A549 (cell line): ENCODE measurements around the gene WASF2. TPM values are rescaled to one million over a fixed set of nuclear protein-coding genes. Genes with fewer than 3 reads are reported as not detected.

Source experiments
- ATAC-seq, 2 experiments: fragments of 200-7000 bp in 1 of 2; fragments of >200 bp in 1 of 2; cut with Nextera tagmentation in 1 of 2; cut with Tn5 transposase in 1 of 2; 3 replicates each; pipeline versions ENCODE4 v1.8.0 to v1.9.1; 2018 to 2020; ENCODE audit warnings: mild to moderate bottlenecking in 1 of 2, moderate library complexity in 1 of 2
- CTCF ChIA-PET: fragments of 300-600 bp; sonication (Branson Sonifier 250); formaldehyde crosslinking; extraction: SDS; loops from one replicate; lab custom pipeline; 2021; ENCODE audit warnings: antibody characterized with exemption, inconsistent platforms; lab: Yijun Ruan, JAX
- POLR2A ChIA-PET: fragments of 350-600 bp; formaldehyde crosslinking; extraction: SDS; loops from one replicate; lab custom pipeline; 2021; ENCODE audit warnings: antibody characterized with exemption, inconsistent platforms; lab: Yijun Ruan, JAX
- DNase-seq, 2 experiments: peaks; one replicate each; pipeline versions ENCODE4 v3.0.0 to v3.0.0-alpha.2; 2011 to 2016; ENCODE audit warnings: low read depth in 1 of 2, low spot score in 1 of 2
- FAIRE-seq: peaks from 2 replicates; lab custom pipeline; 2011; peaks lifted over from hg19 to GRCh38; lab: Jason Lieb, UNC
- H3K27ac ChIP-seq, 2 experiments: fragments of >200 bp; sonication (Bioruptor Twin); formaldehyde crosslinking; 3 replicates each; pipeline ENCODE4 v1.5.1; 2016 to 2017
- H3K4me1 ChIP-seq: fragments of >200 bp; sonication (Bioruptor Twin); formaldehyde crosslinking; 3 replicates; pipeline ENCODE4 v1.6.1; 2016
- H3K4me2 ChIP-seq: fragments of >200 bp; sonication (Bioruptor Twin); formaldehyde crosslinking; 3 replicates; pipeline ENCODE4 v1.6.1; 2016
- H3K4me3 ChIP-seq: fragments of >200 bp; sonication (Bioruptor Twin); formaldehyde crosslinking; 3 replicates; pipeline ENCODE4 v1.5.1; 2016
- H3K9me3 ChIP-seq: fragments of >200 bp; sonication (Bioruptor Twin); formaldehyde crosslinking; 3 replicates; pipeline ENCODE4 v1.6.1; 2016
- ATOH8 ChIP-seq: fragments of 250-450 bp; sonication (Bioruptor Pico); IDR thresholded peaks from 2 replicates; pipeline ENCODE4 v1.5.0; 2020; ENCODE audit warnings: low read depth, mild to moderate bottlenecking, moderate library complexity
- BCL3 ChIP-seq: fragments of >200 bp; sonication (Bioruptor Twin); formaldehyde crosslinking; IDR thresholded peaks from 3 replicates; pipeline ENCODE4 v1.6.1; 2016
- CBX2 ChIP-seq: fragments of 200-600 bp; sonication (generic); IDR thresholded peaks from 2 replicates; pipeline ENCODE4 v1.6.1; 2016; ENCODE audit warnings: low read depth, mild to moderate bottlenecking, borderline replicate concordance
- EHMT2 ChIP-seq: fragments of 200-600 bp; sonication (generic); IDR thresholded peaks from 2 replicates; pipeline ENCODE4 v1.6.1; 2016; ENCODE audit warnings: antibody characterized with exemption, low read depth, mild to moderate bottlenecking, moderate library complexity
- FOSB ChIP-seq: fragments of 250-450 bp; sonication (Bioruptor Pico); IDR thresholded peaks from 2 replicates; pipeline ENCODE4 v1.5.0; 2020; ENCODE audit warnings: mild to moderate bottlenecking, moderate library complexity
- FOSL2 ChIP-seq, 2 experiments: fragments of 450-650 bp in 1 of 2; fragments of >200 bp in 1 of 2; sonication (Bioruptor Twin) in 1 of 2; formaldehyde crosslinking; IDR thresholded peaks; 2 replicates each; pipeline versions ENCODE4 v1.5.0 to v1.6.1; 2016 to 2020; ENCODE audit warnings: mild to moderate bottlenecking in 1 of 2, moderate library complexity in 1 of 2
- FOXS1 ChIP-seq: fragments of 250-450 bp; sonication (Bioruptor Pico); IDR thresholded peaks from 2 replicates; pipeline ENCODE4 v1.5.0; 2020; ENCODE audit warnings: mild to moderate bottlenecking, moderate library complexity
- HDAC2 ChIP-seq: fragments of 200-600 bp; sonication (generic); IDR thresholded peaks from 2 replicates; pipeline ENCODE4 v1.6.1; 2016
- HEYL ChIP-seq: fragments of 250-450 bp; sonication (Bioruptor Pico); IDR thresholded peaks from 2 replicates; pipeline ENCODE4 v1.8.0; 2021; ENCODE audit warnings: mild to moderate bottlenecking, moderate library complexity
- MYC ChIP-seq: IDR thresholded peaks from 2 replicates; pipeline ENCODE4 v1.6.1; 2012; ENCODE audit warnings: mild to moderate bottlenecking, inconsistent platforms, low read length, improper control_type of control experiment, borderline replicate concordance
- NFE2L2 ChIP-seq: fragments of 150-350 bp; conservative IDR thresholded peaks from 2 replicates; pipeline ENCODE4 v1.6.1; 2014; ENCODE audit warnings: low read length
- NPAS2 ChIP-seq: fragments of 250-450 bp; sonication (Bioruptor Pico); IDR thresholded peaks from 2 replicates; pipeline ENCODE4 v1.8.0; 2022; ENCODE audit warnings: mild to moderate bottlenecking, moderate library complexity, borderline replicate concordance
- REST ChIP-seq: fragments of 200-600 bp; sonication (generic); IDR thresholded peaks from 2 replicates; pipeline ENCODE4 v1.6.1; 2016; ENCODE audit warnings: antibody characterized with exemption, mild to moderate bottlenecking, moderate library complexity
- RFX5 ChIP-seq: fragments of 450-650 bp; IDR thresholded peaks from 2 replicates; pipeline ENCODE4 v1.7.1; 2014; ENCODE audit warnings: antibody characterized with exemption, mild to moderate bottlenecking, moderate library complexity
- SMC3 ChIP-seq: fragments of >200 bp; sonication (Bioruptor Twin); formaldehyde crosslinking; IDR thresholded peaks from 3 replicates; pipeline ENCODE4 v1.6.1; 2018; ENCODE audit warnings: inconsistent platforms
- SREBF2 ChIP-seq: fragments of 450-650 bp; IDR thresholded peaks from 2 replicates; pipeline ENCODE4 v1.6.1; 2014; ENCODE audit warnings: mild to moderate bottlenecking, moderate library complexity
- TP53 ChIP-seq: fragments of 250-450 bp; sonication (Bioruptor Pico); IDR thresholded peaks from 2 replicates; pipeline ENCODE4 v1.5.0; 2021; ENCODE audit warnings: mild to moderate bottlenecking, moderate library complexity
- ZFP36 ChIP-seq: fragments of 450-650 bp; IDR thresholded peaks from 2 replicates; pipeline ENCODE4 v1.6.1; 2014; ENCODE audit warnings: borderline replicate concordance; ENCODE audit not compliant: partially characterized antibody
- ZSCAN20 ChIP-seq: fragments of 250-450 bp; sonication (Bioruptor Pico); IDR thresholded peaks from 2 replicates; pipeline ENCODE4 v1.8.0; 2022; ENCODE audit warnings: mild to moderate bottlenecking, moderate library complexity
- WGBS: methylation state at CpG from one replicate; pipeline ENCODE4 v1.1.6; 2017; ENCODE audit errors: missing lambda C conversion rate; 5-methylcytosine and 5-hydroxymethylcytosine counted together
- polyA plus RNA-seq, 4 experiments: library from polyadenylated mRNA; depleted of rRNA in 3 of 4; stranded (reverse); fragments of >200 nt; fragmentation: RNase III in 1 of 4; extraction: RNeasy Plus Mini Kit Qiagen cat#74134 plus additional on column Dnase treatment in 1 of 4; gene quantifications; 2 replicates in 3 of 4; 3 replicates in 1 of 4; pipeline ENCODE4 v1.2.3, GENCODE V29; 2011 to 2017

WASF2 gene
- polyA plus RNA-seq, 2 of the 4 experiments (the other 2 are of a cell fraction) = 22.7 to 44.9 TPM

- Histone ChIP-seq H3K27ac (peak overlapping the region in 1 of 2 experiments; percentile 77; a peak in 2 of 6 replicates), H3K4me3 (no peak overlapping the region), H3K9me3 (no peaks in the 10 kb centered on the region), H3K4me1 (peaks cover 12% of the 10 kb centered on the region), H3K4me2 (no peak overlapping the region)
- POLR2A ChIA-PET = no interaction called here
- DNase-seq (no peak), FAIRE-seq (no peak), ATAC-seq (no peak)
- CTCF ChIA-PET = interaction anchor here (1.1 to 2.2 kb wide), 3 partner anchors 51 to 101 kb away, joined by 3 to 8 read pairs (median 5); no protein-coding TSS in a partner anchor
- TF ChIP-seq REST = no peak
- no peak for TF ChIP-seq FOSL2 (IDR thresholded peaks at IDR 0.05)
- no peak for TF ChIP-seq FOSL2 (CRISPR knock-in tag; IDR thresholded peaks at IDR 0.05)
- TF ChIP-seq HDAC2 = no peak
- TF ChIP-seq FOXS1 = no peak
- TF ChIP-seq HEYL (CRISPR knock-in tag) = no peak
- no peak for TF ChIP-seq ZFP36
- no peak for TF ChIP-seq EHMT2
- TF ChIP-seq SREBF2 = no peak
- TF ChIP-seq ZSCAN20 (CRISPR knock-in tag) = no peak
- TF ChIP-seq NPAS2 = no peak
- TF ChIP-seq CBX2 = no peak
- no peak for TF ChIP-seq TP53
- TF ChIP-seq NFE2L2 = no peak
- TF ChIP-seq ATOH8 (CRISPR knock-in tag) = no peak
- TF ChIP-seq MYC = no peak
- WGBS = 84% methylated on average over 5 of the region's 5 CpGs
These were observed 15.4 kb upstream of the WASF2 start for GRCh38 chr1:27505420-27505680.

DNA sequence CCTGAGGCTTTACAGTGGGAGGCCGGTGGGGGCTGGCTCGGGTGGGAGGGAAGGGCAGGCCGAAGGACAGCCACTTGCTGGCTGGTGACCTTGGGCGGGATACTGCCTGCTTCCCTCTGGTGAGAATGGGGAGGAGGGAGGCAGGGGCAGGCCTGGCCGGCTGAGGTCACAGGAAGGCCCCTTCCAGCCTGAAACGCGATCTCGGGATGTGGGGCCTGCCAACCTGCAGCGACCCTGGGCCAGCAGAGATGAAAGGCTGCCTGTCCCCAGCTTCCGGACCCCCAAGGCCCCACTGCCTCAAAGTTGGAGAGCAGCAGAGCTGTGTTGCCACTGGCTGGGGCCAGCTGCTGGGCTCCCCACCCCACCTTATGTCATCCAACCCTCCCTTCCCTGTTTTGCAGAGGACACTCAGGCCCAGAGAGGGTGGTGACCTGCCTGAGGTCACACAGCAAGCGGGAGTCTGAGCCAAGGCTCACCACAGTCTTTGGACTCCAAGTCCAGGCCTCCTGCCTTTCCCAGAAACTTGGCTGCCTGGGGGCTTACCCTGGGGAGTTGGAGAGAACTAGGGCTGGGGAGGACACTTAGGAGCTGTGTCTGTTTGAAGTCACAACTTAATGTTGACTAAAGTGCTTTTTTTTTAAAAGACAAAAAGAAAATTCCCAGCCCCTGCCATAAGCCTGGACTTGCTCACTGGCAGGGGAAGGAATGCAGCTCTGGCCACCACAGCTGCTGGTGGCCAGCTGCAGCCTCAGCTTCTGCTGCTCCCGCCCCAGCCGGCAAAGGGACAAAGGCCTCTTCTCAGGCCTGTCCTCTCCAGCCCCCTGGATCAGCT lies 14.8 kb upstream of the WASF2 start:
- H3K27ac ChIP-seq = peak overlapping the region; percentile 38 to 77; a peak in 4 of 6 replicates
- POLR2A ChIA-PET = no interaction called here
- 71% methylated on average over 5 of the region's 13 CpGs for WGBS

More for the DNA sequence above, 14.8 kb upstream of the WASF2 start:
- FAIRE-seq (no peak), ATAC-seq (peak in 1 of 2 experiments; percentile 39; a peak in 3 of 6 replicates), DNase-seq (no peak)
- TF ChIP-seq BCL3 (no peak), SMC3 (no peak), CBX2 (no peak), RFX5 (no peak), ZFP36 (peak; percentile 71), FOSB (CRISPR knock-in tag) (no peak)
- Histone ChIP-seq H3K4me3 (no peak overlapping the region), H3K4me1 (peaks cover 12% of the 10 kb centered on the region), H3K9me3 (no peaks in the 10 kb centered on the region), H3K4me2 (peak overlapping the region; percentile 19; the same call in 1 of the 3 replicates)
- CTCF ChIA-PET = interaction anchor here (0.6 to 2.2 kb wide), 4 partner anchors 51 to 220 kb away, joined by 3 to 8 read pairs (median 4); no protein-coding TSS in a partner anchor
